ENCODE results near the gene PDE6C.

The PDE6C gene

DNA sequence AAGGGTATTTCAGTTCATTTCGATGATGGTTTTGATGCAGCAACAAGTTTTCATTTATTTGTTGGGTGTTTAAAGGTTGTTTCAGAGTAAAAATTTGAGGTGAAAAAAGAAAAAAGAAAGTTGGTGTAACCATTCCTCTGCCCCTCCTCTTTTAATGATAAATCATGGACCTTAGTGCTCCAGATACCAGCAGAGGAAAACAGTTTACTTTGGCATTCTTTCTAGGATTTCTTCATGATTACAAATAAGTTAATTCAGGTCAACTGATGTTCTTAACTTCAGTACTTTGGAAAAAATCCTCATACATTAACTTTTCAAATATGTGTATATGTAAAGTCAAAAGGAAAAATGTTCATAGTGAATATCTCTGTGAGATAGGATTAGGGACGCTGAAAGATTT, 9.3 kb upstream of the PDE6C start:
- Histone ChIP-seq H3K27ac (no peak overlapping the region), H3K36me3 (no peaks in the 10 kb centered on the region), H3K4me1 (peaks cover 0 to 19% (median 12%) of the 10 kb centered on the region in 4 donors), H3K9me3 (peaks cover 0 to 5% (median 4%) of the 10 kb centered on the region in 3 donors), H3K4me3 (no peak overlapping the region), H3K27me3 (peaks cover 0 to 37% of the 10 kb centered on the region in 2 donors)
- no peak for DNase-seq
- intact Hi-C loops (cut with DNase I; ENCODE audit: low total_unique reads) = no loop called here
- TF ChIP-seq, protein P1, sequence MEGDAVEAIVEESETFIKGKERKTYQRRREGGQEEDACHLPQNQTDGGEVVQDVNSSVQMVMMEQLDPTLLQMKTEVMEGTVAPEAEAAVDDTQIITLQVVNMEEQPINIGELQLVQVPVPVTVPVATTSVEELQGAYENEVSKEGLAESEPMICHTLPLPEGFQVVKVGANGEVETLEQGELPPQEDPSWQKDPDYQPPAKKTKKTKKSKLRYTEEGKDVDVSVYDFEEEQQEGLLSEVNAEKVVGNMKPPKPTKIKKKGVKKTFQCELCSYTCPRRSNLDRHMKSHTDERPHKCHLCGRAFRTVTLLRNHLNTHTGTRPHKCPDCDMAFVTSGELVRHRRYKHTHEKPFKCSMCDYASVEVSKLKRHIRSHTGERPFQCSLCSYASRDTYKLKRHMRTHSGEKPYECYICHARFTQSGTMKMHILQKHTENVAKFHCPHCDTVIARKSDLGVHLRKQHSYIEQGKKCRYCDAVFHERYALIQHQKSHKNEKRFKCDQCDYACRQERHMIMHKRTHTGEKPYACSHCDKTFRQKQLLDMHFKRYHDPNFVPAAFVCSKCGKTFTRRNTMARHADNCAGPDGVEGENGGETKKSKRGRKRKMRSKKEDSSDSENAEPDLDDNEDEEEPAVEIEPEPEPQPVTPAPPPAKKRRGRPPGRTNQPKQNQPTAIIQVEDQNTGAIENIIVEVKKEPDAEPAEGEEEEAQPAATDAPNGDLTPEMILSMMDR (IDR thresholded peaks at IDR 0.05) = no peak

DNA sequence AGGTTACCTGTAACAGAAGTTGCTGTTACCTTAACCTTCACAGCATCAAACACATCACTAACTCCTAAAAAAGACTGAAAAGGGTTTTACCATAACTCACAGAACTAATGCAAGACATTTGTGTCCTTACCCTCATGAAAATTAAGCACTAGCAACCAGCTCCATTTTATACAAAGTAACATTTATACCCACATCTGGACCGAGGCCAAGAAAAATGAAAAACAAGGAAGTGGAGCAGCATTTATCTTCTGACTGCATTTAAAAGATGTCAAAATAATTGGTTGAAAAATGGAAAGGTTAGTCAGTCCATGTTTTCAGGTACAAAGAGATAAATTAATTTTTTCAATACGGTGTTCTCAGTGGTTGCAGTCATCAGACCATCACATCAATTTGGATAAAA, 8.2 kb upstream of the PDE6C start:
- intact Hi-C loops (cut with DNase I; ENCODE audit: low total_unique reads) = no loop called here
- H3K36me3 ChIP-seq = no peaks in the 10 kb centered on the region
- no peak overlapping the region for H3K27ac ChIP-seq
- H3K4me1 ChIP-seq = peaks cover 0 to 19% (median 12%) of the 10 kb centered on the region in 4 donors
- TF ChIP-seq, protein P1 (IDR thresholded peaks at IDR 0.05) = no peak
- DNase-seq = no peak
- peaks cover 0 to 5% (median 4%) of the 10 kb centered on the region in 3 donors for H3K9me3 ChIP-seq
- H3K4me3 ChIP-seq = no peak overlapping the region
- peaks cover 0 to 37% of the 10 kb centered on the region in 2 donors for H3K27me3 ChIP-seq

DNA sequence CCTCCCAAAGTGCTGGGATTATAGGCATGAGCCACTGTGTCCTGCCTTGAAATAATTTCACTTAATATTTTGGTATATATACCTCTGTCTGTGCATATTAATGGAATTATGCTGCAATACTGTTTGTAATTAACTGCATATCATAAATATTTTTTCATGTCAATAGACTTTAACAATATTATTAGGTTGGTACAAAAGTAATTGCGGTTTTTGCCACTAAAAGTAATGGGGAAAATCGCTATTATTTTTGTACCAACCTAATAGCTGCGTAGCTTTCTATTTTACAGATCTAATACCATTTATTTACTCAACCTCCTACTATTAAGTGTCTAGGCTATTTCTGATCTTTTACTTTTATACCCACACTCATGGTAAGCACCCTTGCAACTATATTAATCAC, 3.9 kb upstream of the PDE6C start:
- no peak overlapping the region for H3K27ac ChIP-seq
- peaks cover 0 to 5% (median 4%) of the 10 kb centered on the region in 3 donors for H3K9me3 ChIP-seq
- DNase-seq = no peak
- H3K4me1 ChIP-seq = no peaks in the 10 kb centered on the region
- no peak overlapping the region for H3K4me3 ChIP-seq
- intact Hi-C loops (cut with DNase I; ENCODE audit: low total_unique reads) = no loop called here
- H3K36me3 ChIP-seq = no peaks in the 10 kb centered on the region
- TF ChIP-seq, protein P1 (IDR thresholded peaks at IDR 0.05) = no peak
- peaks cover 0 to 17% of the 10 kb centered on the region in 2 donors for H3K27me3 ChIP-seq

DNA sequence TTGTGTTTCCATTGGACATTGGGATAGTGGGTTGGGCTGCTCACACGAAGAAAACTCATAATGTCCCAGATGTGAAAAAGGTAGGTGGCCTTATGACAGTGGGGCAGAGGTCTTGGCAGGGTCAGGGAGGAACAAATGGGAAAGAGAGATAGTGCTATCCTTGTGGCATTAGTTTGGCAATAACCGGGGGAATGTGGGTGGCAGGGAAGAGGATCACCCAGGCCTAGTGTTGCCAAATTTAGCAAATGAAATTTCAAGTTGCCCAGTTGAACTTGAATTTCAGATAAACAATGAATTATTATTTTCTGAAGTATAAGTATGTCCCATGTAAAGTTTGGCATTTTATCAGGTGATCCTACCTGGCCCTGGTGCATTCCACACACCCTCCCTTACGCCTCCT, 789 bp downstream of the PDE6C start:
- no peak overlapping the region for H3K27ac ChIP-seq

DNA sequence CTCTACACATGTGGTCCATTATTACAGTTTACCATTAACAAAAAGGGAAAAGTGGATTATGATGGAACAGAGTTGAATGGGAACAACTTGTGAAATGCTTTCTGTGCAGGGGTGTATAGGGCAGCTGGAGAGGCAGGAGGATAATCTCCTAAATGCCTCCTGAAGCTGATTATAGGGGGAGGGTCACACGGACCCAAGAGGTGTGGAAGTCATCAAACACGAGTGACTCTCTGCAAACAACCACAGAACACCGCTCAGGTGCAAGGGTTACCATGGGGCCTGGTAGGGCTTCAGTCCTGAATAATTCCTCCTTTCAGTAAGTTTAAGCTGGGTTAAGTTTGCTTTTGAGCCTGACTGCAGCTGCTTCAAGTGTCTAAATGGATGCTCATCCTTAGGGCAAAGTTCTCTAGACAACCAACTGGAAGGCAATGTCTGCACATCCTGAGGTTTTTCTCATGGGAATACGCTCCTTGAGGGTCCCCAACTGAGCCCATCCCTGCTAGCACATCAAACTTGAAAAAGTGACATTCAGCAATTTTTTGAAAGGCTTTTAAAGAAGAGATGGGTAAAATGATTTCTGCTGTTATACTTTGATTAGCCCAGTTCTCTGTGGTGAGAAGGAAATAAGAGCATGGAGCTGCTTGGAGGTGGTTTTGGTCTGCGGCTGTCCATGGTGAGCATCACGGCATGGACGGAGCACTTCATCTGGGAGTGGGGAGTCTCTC, 1.9 kb downstream of the PDE6C start:
- Histone ChIP-seq H3K4me3 (no peak overlapping the region), H3K4me1 (no peaks in the 10 kb centered on the region), H3K27ac (no peak overlapping the region), H3K36me3 (no peaks in the 10 kb centered on the region), H3K27me3 (no peaks in the 10 kb centered on the region), H3K9me3 (no peaks in the 10 kb centered on the region)
- intact Hi-C loops (cut with DNase I; ENCODE audit: low total_unique reads) = no loop called here
- TF ChIP-seq, protein P1 (IDR thresholded peaks at IDR 0.05) = no peak
- DNase-seq = no peak

More for the DNA sequence above, 789 bp downstream of the PDE6C start:
- no peaks in the 10 kb centered on the region for H3K36me3 ChIP-seq
- no peak for DNase-seq
- no peaks in the 10 kb centered on the region for H3K9me3 ChIP-seq
- intact Hi-C loops (cut with DNase I; ENCODE audit: low total_unique reads) = no loop called here
- TF ChIP-seq, protein P1 (IDR thresholded peaks at IDR 0.05) = no peak
- no peaks in the 10 kb centered on the region for H3K4me1 ChIP-seq
- H3K4me3 ChIP-seq = no peak overlapping the region
- no peaks in the 10 kb centered on the region for H3K27me3 ChIP-seq
